Neural progenitor cell (in vitro differentiated cells): ENCODE results near the gene TRIOBP.

Experiments used
- EZH2 ChIP-seq: fragments of 200-600 bp; sonication (generic); IDR thresholded peaks from 2 replicates; pipeline ENCODE4 v1.6.1; 2017; ENCODE audit warnings: antibody characterized with exemption, mild to moderate bottlenecking, moderate library complexity
- EZH2phosphoT487 ChIP-seq: fragments of 200-600 bp; sonication (generic); IDR thresholded peaks from 2 replicates; pipeline ENCODE4 v1.6.1; 2017; ENCODE audit warnings: antibody characterized with exemption
- TF ChIP-seq, protein P1 (sequence below): fragments of 200-600 bp; sonication (generic); IDR thresholded peaks from 2 replicates; pipeline ENCODE4 v1.5.1; 2017; ENCODE audit warnings: antibody characterized with exemption, mild to moderate bottlenecking

DNA sequence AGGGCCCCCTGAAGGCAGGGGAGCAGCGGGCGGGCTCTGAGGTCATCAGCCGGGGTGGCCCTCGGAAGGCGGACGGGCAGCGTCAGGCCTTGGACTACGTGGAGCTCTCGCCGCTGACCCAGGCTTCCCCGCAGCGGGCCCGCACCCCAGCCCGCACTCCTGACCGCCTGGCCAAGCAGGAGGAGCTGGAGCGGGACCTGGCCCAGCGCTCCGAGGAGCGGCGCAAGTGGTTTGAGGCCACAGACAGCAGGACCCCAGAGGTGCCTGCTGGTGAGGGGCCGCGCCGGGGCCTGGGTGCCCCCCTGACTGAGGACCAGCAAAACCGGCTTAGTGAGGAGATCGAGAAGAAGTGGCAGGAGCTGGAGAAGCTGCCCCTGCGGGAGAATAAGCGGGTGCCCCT lies 60.8 kb downstream of the TRIOBP start:
- TF ChIP-seq, protein P1, sequence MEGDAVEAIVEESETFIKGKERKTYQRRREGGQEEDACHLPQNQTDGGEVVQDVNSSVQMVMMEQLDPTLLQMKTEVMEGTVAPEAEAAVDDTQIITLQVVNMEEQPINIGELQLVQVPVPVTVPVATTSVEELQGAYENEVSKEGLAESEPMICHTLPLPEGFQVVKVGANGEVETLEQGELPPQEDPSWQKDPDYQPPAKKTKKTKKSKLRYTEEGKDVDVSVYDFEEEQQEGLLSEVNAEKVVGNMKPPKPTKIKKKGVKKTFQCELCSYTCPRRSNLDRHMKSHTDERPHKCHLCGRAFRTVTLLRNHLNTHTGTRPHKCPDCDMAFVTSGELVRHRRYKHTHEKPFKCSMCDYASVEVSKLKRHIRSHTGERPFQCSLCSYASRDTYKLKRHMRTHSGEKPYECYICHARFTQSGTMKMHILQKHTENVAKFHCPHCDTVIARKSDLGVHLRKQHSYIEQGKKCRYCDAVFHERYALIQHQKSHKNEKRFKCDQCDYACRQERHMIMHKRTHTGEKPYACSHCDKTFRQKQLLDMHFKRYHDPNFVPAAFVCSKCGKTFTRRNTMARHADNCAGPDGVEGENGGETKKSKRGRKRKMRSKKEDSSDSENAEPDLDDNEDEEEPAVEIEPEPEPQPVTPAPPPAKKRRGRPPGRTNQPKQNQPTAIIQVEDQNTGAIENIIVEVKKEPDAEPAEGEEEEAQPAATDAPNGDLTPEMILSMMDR = no peak
- no peak for TF ChIP-seq EZH2phosphoT487
- no peak for TF ChIP-seq EZH2
